ENCODE measurements around the gene FCAMR. TPM values are rescaled to one million over a fixed set of nuclear protein-coding genes. Genes with fewer than 3 reads are reported as not detected.
A peak's percentile ranks its signal among the peaks of the same experiment; 100 is the strongest.

FCAMR gene
- total RNA-seq, 4 donors from 2014 or later = not detected

DNA sequence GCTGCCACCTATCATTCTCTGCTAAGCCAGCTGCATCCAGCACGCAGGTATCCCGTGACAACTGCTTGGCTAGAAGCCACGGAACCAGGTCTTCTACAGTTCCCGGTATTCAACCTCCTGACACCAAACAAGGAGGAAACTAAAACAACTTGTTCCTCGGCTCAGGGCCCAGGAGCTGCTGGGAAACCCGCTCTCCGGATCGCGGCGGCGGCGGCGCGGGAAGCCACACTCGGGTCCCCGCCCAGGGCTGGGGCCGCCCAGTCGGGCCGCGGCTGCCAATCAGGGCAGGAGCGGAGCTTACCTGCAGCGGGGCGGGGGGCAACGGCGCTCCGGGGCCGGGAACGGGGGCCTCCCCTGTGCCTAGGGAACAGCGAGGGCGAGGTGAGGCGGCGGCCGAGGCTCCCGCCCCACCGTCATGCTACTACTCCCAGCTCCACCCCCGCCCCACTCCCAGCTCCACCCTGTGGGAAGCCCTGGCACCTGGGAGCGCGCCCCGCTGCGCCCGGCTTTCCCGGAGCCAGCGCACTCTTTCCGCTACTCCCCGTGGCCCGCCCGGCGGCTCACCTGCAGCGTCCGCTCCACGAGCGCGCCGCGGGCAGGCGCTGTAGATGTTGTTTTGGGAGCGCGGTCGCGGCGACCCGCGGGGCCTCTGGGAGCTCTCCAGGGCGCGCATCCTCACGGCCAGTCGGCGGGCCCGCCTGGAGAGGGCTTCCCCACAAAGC lies 60.9 kb downstream of the FCAMR start:
- DNase-seq (ENCODE audit: low spot score) (peak; percentile 64), ATAC-seq (ENCODE audit: low FRiP score) (peak; percentile 88)
- TF ChIP-seq, protein P1, sequence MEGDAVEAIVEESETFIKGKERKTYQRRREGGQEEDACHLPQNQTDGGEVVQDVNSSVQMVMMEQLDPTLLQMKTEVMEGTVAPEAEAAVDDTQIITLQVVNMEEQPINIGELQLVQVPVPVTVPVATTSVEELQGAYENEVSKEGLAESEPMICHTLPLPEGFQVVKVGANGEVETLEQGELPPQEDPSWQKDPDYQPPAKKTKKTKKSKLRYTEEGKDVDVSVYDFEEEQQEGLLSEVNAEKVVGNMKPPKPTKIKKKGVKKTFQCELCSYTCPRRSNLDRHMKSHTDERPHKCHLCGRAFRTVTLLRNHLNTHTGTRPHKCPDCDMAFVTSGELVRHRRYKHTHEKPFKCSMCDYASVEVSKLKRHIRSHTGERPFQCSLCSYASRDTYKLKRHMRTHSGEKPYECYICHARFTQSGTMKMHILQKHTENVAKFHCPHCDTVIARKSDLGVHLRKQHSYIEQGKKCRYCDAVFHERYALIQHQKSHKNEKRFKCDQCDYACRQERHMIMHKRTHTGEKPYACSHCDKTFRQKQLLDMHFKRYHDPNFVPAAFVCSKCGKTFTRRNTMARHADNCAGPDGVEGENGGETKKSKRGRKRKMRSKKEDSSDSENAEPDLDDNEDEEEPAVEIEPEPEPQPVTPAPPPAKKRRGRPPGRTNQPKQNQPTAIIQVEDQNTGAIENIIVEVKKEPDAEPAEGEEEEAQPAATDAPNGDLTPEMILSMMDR (IDR thresholded peaks at IDR 0.05) = no peak

DNA sequence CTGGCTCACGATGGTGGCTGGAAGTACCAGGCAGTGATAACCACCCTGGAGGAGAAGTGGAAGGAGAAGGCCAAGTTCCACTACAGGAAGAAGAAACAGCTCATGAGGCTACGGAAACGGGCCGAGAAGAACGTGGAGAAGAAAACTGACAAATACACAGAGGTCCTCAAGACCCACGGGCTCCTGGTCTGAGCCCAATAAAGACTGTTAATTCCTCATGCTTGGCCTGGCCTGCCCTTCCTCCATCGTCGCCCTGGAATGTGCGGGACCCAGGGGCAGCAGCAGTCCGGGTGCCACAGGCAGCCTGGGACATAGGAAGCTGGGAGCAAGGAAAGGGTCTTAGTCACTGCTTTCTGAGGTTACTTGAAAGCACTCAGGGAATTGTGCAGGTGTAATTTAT lies 62.2 kb downstream of the FCAMR start:
- no peak for ATAC-seq (ENCODE audit: low FRiP score)
- DNase-seq (ENCODE audit: low spot score) = no peak
- TF ChIP-seq, protein P1 (IDR thresholded peaks at IDR 0.05) = no peak

Other genes starting within 250 kb of the FCAMR start
- under 1 TPM in 1 of 4 donors, not detected in 3; 0.60 TPM for gene IL19, start 199.7 kb downstream of the FCAMR start, total RNA-seq
- gene IL10, start 198.0 kb downstream of the FCAMR start, total RNA-seq = 10 to 100 TPM; 10.9 to 34.4 (median 28.7) TPM
- 1 to 10 TPM in 2 of 4 donors, under 1 TPM in 1, not detected in 1; 0.82 to 8.6 (median 8.2) TPM for gene IL20, start 104.8 kb downstream of the FCAMR start, total RNA-seq
- gene IL24, start 73.0 kb downstream of the FCAMR start, total RNA-seq = 10 to 100 TPM in 1 of 4 donors, 1 to 10 TPM in 1, not detected in 2; 5.1 to 65.1 TPM
- gene FCMR, start 48.5 kb downstream of the FCAMR start, total RNA-seq = 10 to 100 TPM in 1 of 4 donors, 1 to 10 TPM in 3; 3.2 to 23.2 (median 9.0) TPM
- gene PIGR, start 24.0 kb downstream of the FCAMR start, total RNA-seq = under 1 TPM in 2 of 4 donors, not detected in 2; 0.24 to 0.44 TPM
- gene C1orf116, start 62.3 kb upstream of the FCAMR start, total RNA-seq = under 1 TPM in 2 of 4 donors, not detected in 2; 0.13 to 0.16 TPM
- gene YOD1, start 80.7 kb upstream of the FCAMR start, total RNA-seq = 10 to 100 TPM in 1 of 4 donors, 1 to 10 TPM in 3; 6.1 to 11.7 (median 7.9) TPM
- gene PFKFB2, start 82.8 kb upstream of the FCAMR start, total RNA-seq = 10 to 100 TPM in 1 of 4 donors, 1 to 10 TPM in 3; 4.0 to 16.1 (median 6.1) TPM
- 1 to 10 TPM in 3 of 4 donors, under 1 TPM in 1; 0.24 to 6.0 (median 2.1) TPM for gene C4BPB, start 118.4 kb upstream of the FCAMR start, total RNA-seq
- 1 to 10 TPM in 1 of 4 donors, not detected in 3; 3.3 TPM for gene C4BPA, start 133.8 kb upstream of the FCAMR start, total RNA-seq

All from omental fat pad (tissue), 4 donors.